ENCODE data around the gene SCN9A.

Gene SCN9A

GRCh38 chr2:166375195-166375735 is 479 bp downstream of the SCN9A start (continued):
- TF ChIP-seq ZNF596 (tag by site-specific recombination; IDR thresholded peaks at IDR 0.05): no peak
- TF ChIP-seq, protein P1, sequence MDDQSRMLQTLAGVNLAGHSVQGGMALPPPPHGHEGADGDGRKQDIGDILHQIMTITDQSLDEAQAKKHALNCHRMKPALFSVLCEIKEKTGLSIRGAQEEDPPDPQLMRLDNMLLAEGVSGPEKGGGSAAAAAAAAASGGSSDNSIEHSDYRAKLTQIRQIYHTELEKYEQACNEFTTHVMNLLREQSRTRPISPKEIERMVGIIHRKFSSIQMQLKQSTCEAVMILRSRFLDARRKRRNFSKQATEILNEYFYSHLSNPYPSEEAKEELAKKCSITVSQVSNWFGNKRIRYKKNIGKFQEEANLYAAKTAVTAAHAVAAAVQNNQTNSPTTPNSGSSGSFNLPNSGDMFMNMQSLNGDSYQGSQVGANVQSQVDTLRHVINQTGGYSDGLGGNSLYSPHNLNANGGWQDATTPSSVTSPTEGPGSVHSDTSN (CRISPR knock-in tag; IDR thresholded peaks at IDR 0.05): no peak
- no peak for TF ChIP-seq ZEB2 (tag by site-specific recombination; IDR thresholded peaks at IDR 0.05)
- no peak for TF ChIP-seq ZNF473 (tag by site-specific recombination; IDR thresholded peaks at IDR 0.05)
- no peak for TF ChIP-seq CTCF (tag by site-specific recombination; IDR thresholded peaks at IDR 0.05)
- TF ChIP-seq, protein P2, sequence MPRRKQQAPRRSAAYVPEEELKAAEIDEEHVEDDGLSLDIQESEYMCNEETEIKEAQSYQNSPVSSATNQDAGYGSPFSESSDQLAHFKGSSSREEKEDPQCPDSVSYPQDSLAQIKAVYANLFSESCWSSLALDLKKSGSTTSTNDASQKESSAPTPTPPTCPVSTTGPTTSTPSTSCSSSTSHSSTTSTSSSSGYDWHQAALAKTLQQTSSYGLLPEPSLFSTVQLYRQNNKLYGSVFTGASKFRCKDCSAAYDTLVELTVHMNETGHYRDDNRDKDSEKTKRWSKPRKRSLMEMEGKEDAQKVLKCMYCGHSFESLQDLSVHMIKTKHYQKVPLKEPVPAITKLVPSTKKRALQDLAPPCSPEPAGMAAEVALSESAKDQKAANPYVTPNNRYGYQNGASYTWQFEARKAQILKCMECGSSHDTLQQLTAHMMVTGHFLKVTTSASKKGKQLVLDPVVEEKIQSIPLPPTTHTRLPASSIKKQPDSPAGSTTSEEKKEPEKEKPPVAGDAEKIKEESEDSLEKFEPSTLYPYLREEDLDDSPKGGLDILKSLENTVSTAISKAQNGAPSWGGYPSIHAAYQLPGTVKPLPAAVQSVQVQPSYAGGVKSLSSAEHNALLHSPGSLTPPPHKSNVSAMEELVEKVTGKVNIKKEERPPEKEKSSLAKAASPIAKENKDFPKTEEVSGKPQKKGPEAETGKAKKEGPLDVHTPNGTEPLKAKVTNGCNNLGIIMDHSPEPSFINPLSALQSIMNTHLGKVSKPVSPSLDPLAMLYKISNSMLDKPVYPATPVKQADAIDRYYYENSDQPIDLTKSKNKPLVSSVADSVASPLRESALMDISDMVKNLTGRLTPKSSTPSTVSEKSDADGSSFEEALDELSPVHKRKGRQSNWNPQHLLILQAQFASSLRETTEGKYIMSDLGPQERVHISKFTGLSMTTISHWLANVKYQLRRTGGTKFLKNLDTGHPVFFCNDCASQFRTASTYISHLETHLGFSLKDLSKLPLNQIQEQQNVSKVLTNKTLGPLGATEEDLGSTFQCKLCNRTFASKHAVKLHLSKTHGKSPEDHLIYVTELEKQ (tag by site-specific recombination; IDR thresholded peaks at IDR 0.05; ENCODE audit: borderline replicate concordance): no peak
- no peak for TF ChIP-seq ZFHX2 (tag by site-specific recombination; conservative IDR thresholded peaks at IDR 0.05)
- no peak for TF ChIP-seq ZNF416 (tag by site-specific recombination; IDR thresholded peaks at IDR 0.05)
- no peak for TF ChIP-seq ZNF654 (tag by site-specific recombination; IDR thresholded peaks at IDR 0.05; ENCODE audit: low read depth)
- TF ChIP-seq KLF8 (tag by site-specific recombination; IDR thresholded peaks at IDR 0.05): no peak
- no peak for TF ChIP-seq ZNF658 (tag by site-specific recombination; IDR thresholded peaks at IDR 0.05)
- TF ChIP-seq, protein P3, sequence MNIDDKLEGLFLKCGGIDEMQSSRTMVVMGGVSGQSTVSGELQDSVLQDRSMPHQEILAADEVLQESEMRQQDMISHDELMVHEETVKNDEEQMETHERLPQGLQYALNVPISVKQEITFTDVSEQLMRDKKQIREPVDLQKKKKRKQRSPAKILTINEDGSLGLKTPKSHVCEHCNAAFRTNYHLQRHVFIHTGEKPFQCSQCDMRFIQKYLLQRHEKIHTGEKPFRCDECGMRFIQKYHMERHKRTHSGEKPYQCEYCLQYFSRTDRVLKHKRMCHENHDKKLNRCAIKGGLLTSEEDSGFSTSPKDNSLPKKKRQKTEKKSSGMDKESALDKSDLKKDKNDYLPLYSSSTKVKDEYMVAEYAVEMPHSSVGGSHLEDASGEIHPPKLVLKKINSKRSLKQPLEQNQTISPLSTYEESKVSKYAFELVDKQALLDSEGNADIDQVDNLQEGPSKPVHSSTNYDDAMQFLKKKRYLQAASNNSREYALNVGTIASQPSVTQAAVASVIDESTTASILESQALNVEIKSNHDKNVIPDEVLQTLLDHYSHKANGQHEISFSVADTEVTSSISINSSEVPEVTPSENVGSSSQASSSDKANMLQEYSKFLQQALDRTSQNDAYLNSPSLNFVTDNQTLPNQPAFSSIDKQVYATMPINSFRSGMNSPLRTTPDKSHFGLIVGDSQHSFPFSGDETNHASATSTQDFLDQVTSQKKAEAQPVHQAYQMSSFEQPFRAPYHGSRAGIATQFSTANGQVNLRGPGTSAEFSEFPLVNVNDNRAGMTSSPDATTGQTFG (tag by site-specific recombination; IDR thresholded peaks at IDR 0.05; ENCODE audit: borderline replicate concordance): no peak
- TF ChIP-seq KLF1 (tag by site-specific recombination; IDR thresholded peaks at IDR 0.05): no peak
- no peak for TF ChIP-seq ZNF366 (tag by site-specific recombination; conservative IDR thresholded peaks at IDR 0.05)
- TF ChIP-seq ZSCAN4 (tag by site-specific recombination; IDR thresholded peaks at IDR 0.05): no peak
- TF ChIP-seq SP7 (tag by site-specific recombination; IDR thresholded peaks at IDR 0.05): no peak
- no peak for TF ChIP-seq ZNF544 (tag by site-specific recombination; IDR thresholded peaks at IDR 0.05)
- TF ChIP-seq ZNF184 (tag by site-specific recombination; IDR thresholded peaks at IDR 0.05): no peak
- TF ChIP-seq KLF16 (tag by site-specific recombination; IDR thresholded peaks at IDR 0.05): no peak
- TF ChIP-seq ZNF266 (tag by site-specific recombination; IDR thresholded peaks at IDR 0.05; ENCODE audit: low read depth): no peak
- TF ChIP-seq, protein P4, sequence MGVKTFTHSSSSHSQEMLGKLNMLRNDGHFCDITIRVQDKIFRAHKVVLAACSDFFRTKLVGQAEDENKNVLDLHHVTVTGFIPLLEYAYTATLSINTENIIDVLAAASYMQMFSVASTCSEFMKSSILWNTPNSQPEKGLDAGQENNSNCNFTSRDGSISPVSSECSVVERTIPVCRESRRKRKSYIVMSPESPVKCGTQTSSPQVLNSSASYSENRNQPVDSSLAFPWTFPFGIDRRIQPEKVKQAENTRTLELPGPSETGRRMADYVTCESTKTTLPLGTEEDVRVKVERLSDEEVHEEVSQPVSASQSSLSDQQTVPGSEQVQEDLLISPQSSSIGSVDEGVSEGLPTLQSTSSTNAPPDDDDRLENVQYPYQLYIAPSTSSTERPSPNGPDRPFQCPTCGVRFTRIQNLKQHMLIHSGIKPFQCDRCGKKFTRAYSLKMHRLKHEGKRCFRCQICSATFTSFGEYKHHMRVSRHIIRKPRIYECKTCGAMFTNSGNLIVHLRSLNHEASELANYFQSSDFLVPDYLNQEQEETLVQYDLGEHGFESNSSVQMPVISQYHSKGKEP (tag by site-specific recombination; IDR thresholded peaks at IDR 0.05): 0 out of 2 replicates have a peak, but pooled peaks have one; percentile 15
- 0 out of 2 replicates have a peak, but pooled peaks have one; percentile 61 for TF ChIP-seq HOXD13 (CRISPR knock-in tag; IDR thresholded peaks at IDR 0.05; ENCODE audit: borderline replicate concordance)
- TF ChIP-seq KLF17 (tag by site-specific recombination; IDR thresholded peaks at IDR 0.05): no peak
- TF ChIP-seq BCL6B (tag by site-specific recombination; IDR thresholded peaks at IDR 0.05): no peak
- no peak for TF ChIP-seq ZNF174 (tag by site-specific recombination; IDR thresholded peaks at IDR 0.05)
- no peak for TF ChIP-seq ZNF223 (tag by site-specific recombination; IDR thresholded peaks at IDR 0.05)
